GM12891 (cell line): Measurements from ENCODE around the gene SLC3A2.

Experiments
- DNase-seq: peaks from one replicate; pipeline ENCODE4 v3.0.0; 2011; ENCODE audit warnings: low spot score; ENCODE audit not compliant: insufficient read length
- FAIRE-seq: peaks from 2 replicates; lab custom pipeline; 2011; peaks lifted over from hg19 to GRCh38; lab: Jason Lieb, UNC
- PAX5 ChIP-seq: IDR thresholded peaks from 2 replicates; pipeline ENCODE4 v1.6.1; 2011; ENCODE audit warnings: low read length, moderate library complexity, mild to moderate bottlenecking; ENCODE audit not compliant: insufficient read depth, severe bottlenecking
- POLR2A ChIP-seq: IDR thresholded peaks from 2 replicates; pipeline ENCODE4 v1.6.1; 2011; ENCODE audit warnings: low read depth, low read length, control low read depth
- POLR2AphosphoS5 ChIP-seq: IDR thresholded peaks from 2 replicates; pipeline ENCODE4 v1.6.1; 2011; ENCODE audit warnings: low read depth, low read length, control low read depth
- POU2F2 ChIP-seq: IDR thresholded peaks from 2 replicates; pipeline ENCODE4 v1.6.1; 2011; ENCODE audit warnings: low read depth, mild to moderate bottlenecking, control low read depth, low read length, moderate library complexity
- SPI1 ChIP-seq: IDR thresholded peaks from 2 replicates; pipeline ENCODE4 v1.6.1; 2011; ENCODE audit warnings: low read depth, low read length, control low read depth
- TAF1 ChIP-seq: IDR thresholded peaks from 2 replicates; pipeline ENCODE4 v1.6.1; 2011; ENCODE audit warnings: low read depth, low read length, control low read depth

The SLC3A2 gene

GRCh38 chr11:62910141-62910882, 29.6 kb downstream of the SLC3A2 start:
- FAIRE-seq (no peak), DNase-seq (no peak)
- TF ChIP-seq SPI1 (no peak), POLR2AphosphoS5 (no peak), TAF1 (no peak), PAX5 (no peak), POLR2A (no peak), POU2F2 (no peak)

DNA sequence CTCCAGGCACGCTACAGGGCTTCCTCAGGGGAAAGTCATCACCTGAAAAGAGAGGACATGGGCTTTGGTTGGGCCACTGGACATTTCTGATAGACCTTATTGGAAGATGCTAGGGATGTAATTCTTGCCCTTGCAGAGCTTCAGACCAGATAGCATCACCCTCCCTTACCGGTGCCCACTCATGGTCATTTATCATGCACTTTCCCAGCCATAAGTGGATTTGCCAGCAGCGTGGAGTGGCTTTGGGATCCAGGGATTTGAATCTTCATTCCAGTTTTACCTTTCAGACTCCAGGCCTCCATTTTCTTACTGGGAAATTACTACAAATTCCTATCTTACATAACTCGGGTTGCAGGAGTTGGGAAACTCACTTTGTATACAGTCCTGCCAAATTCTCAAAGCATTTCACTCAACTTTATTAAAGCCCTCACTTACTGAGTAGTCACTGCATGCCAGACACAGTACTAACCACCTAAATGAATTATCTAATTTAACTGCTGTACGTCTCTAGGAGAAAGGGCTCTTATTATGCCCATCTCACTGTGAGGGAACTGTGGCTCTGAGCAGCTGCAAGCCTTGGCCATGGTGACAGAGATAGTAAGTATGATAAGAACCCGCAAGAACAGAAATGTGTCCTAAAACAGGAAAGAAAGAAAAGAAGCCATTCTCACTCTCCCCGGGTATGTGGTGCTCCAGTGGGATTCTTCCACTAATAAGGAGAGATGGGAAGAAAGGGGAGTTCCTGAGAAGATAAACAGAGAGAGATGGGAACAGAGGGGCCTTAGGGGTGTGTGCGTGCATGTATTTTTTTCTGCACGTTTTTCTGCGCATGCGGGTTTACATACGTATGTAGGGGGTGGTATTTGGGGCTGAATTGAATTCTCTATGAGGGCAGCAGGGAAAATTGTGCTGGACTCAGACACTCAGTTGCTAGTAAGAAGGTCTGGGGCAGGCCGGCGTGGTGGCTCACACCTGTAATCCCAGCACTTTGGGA, 30.7 kb downstream of the SLC3A2 start:
- FAIRE-seq (no peak), DNase-seq (no peak)
- no peak for TF ChIP-seq TAF1

GRCh38 chr11:62912268-62912667, 31.6 kb downstream of the SLC3A2 start:
- FAIRE-seq (no peak), DNase-seq (no peak)
- no peak for TF ChIP-seq POLR2AphosphoS5
- no peak for TF ChIP-seq TAF1
- no peak for TF ChIP-seq SPI1
- TF ChIP-seq POU2F2: no peak
- no peak for TF ChIP-seq POLR2A
- TF ChIP-seq PAX5: no peak

GRCh38 chr11:62914416-62914815, 33.7 kb downstream of the SLC3A2 start:
- DNase-seq: no peak
- FAIRE-seq: no peak
- no peak for TF ChIP-seq TAF1
- no peak for TF ChIP-seq POLR2AphosphoS5
- no peak for TF ChIP-seq SPI1
- TF ChIP-seq POU2F2: no peak
- no peak for TF ChIP-seq POLR2A
- TF ChIP-seq PAX5: no peak

DNA sequence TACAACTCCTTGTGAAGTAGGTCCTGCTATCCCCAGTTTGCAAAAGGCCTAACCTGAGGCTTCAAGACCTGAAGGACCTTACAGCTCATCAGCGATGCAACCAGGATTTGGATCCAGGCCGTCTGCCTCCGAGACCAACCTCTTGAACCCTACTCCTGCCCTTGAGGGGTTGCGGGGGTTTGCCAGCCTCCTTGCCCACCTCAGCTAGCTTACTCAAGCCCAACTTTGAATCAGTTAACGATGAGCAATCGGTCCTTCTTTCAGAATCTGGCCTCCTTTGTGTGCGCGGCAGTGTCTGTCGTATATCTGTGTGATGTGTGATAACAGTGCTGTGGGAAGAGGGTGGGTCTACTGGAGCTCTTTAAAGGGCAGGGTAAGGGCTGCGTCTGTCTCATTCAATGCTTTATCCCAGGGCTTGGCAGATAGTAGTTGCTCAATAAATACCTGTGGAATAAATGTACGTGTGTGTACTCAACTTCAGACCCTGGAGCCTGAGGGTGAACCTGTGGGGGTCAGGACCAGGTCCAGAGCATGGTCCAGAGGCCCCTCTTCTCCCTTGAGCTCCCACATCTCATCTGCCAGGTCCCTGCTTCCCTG, 37.3 kb downstream of the SLC3A2 start:
- DNase-seq: no peak
- no peak for TF ChIP-seq POLR2A
- TF ChIP-seq SPI1: no peak
- TF ChIP-seq TAF1: no peak
- no peak for FAIRE-seq

DNA sequence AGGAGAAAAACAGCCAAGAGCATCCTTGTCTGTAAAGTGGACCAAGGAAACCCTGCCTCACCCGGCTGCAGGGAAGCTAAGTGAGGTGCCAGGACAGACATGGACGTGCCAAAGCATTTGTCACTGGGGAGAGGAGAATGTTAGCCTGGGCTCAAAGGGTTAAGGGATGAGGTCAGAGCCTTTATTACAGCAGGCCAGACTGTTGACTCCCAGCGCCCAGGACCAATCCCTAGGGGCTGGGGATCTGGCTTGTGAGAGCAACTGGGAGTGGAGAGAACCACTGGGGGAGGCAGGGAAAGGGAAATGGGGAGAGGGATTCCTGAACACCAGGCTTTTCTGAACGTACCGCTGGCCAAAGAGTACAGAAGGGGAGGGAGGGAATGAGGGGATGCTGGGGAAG, 37.8 kb downstream of the SLC3A2 start:
- no peak for FAIRE-seq
- no peak for DNase-seq
- TF ChIP-seq SPI1 (no peak), POU2F2 (no peak), POLR2A (no peak), TAF1 (no peak)

- no peak for FAIRE-seq
- no peak for DNase-seq
- TF ChIP-seq POU2F2: no peak
- TF ChIP-seq POLR2AphosphoS5: no peak
- TF ChIP-seq SPI1: no peak
- no peak for TF ChIP-seq POLR2A
- no peak for TF ChIP-seq TAF1
- no peak for TF ChIP-seq PAX5
Measured at GRCh38 chr11:62919476-62919875, 38.8 kb downstream of the SLC3A2 start.

DNA sequence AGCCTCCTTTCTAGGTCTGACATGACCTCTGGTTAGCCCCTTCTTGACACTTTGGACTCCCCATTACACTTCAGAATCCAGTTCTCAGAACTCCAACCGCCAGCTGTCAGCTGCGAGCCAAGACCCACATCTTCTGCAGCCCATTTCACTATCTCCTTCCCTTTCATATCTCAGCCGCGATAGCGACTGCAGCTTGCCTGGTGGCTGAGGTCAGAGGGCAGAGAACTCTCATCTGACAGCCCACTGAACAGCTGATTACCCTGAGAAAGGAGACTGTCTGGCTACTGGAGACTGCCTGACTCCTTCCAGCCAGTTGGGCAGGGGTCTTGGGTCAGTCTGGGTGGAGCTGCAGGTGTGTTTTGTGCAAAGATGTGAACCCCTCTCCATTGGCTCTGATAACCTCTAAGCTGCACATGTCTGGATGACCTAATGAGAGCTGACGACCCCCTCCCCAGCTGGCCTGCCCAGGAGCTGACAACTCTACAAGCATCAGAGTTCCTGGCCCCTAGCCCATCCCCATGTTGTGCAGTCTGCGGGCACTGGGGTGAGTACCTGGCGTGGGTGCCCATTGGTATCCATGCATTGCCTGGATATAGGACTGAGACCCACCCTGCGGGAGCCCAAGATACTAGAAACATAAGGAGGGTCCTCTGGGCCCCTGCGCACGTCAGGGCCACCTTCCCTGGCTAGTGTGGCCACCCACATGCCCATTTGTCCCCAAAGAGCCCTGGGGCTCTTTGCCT, 39.4 kb downstream of the SLC3A2 start:
- FAIRE-seq (no peak), DNase-seq (no peak)
- no peak for TF ChIP-seq POU2F2
- no peak for TF ChIP-seq POLR2AphosphoS5
- no peak for TF ChIP-seq PAX5
- TF ChIP-seq SPI1: no peak
- TF ChIP-seq POLR2A: no peak
- no peak for TF ChIP-seq TAF1

DNA sequence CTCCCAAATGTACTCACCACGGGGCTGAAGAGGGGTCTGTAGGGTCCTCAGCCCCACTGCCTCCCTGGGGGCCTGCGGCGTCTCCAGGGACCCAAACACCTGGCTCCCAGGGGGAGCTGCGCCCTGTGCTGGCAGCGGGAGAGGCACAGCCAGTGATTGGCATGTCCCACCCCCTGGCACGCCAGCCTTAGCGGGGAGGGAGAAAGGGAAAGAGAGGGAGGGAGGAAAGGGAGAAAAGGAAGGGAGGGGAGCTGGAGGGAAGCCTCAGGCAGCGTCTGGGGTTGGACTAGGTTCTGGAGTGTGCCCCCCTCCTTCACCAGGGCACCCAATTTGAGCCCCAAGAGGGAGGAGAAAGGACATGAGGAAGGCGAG, 40.5 kb downstream of the SLC3A2 start, which contains the start of gene CHRM1:
TSS of gene CHRM1 (minus strand) at position 163 of the 372 bp plus-strand sequence. CDS start 10,263 bp downstream, outside the sequence.
- DNase-seq: no peak
- FAIRE-seq: no peak
- TF ChIP-seq POLR2A (no peak), TAF1 (no peak), PAX5 (no peak), POU2F2 (no peak), POLR2AphosphoS5 (no peak), SPI1 (no peak)
